Liver (tissue), 3 donors: Measurements from ENCODE around the gene ATIC.

Experiments
- CTCF ChIP-seq: fragments of 150-350 bp; IDR thresholded peaks from 2 replicates; pipeline ENCODE4 v1.5.1; 2017; ENCODE audit warnings: improper control_type of control experiment, low read depth, low read length; ENCODE audit not compliant: missing input control
- GABPA ChIP-seq, 2 donors: IDR thresholded peaks in 1 of 2; conservative IDR thresholded peaks in 1 of 2; 2 replicates each; pipeline ENCODE4 v1.6.1; 2016; ENCODE audit warnings: antibody characterized with exemption in 2 of 2, mild to moderate bottlenecking in 1 of 2, moderate library complexity in 1 of 2
- MAX ChIP-seq: IDR thresholded peaks from 2 replicates; pipeline ENCODE4 v1.6.1; 2016; ENCODE audit warnings: antibody characterized with exemption
- REST ChIP-seq: IDR thresholded peaks from 2 replicates; pipeline ENCODE4 v1.6.1; 2016; ENCODE audit warnings: antibody characterized with exemption, mild to moderate bottlenecking
- TAF1 ChIP-seq: conservative IDR thresholded peaks from 2 replicates; pipeline ENCODE4 v1.6.1; 2016; ENCODE audit warnings: antibody characterized with exemption, mild to moderate bottlenecking
- ZBTB33 ChIP-seq: IDR thresholded peaks from 2 replicates; pipeline ENCODE4 v1.6.1; 2016; ENCODE audit warnings: antibody characterized with exemption
- donor health status: healthy.
- donor health status: healthy.

- TF ChIP-seq CTCF: no peak
- TF ChIP-seq REST: no peak
- no peak for TF ChIP-seq MAX
- no peak for TF ChIP-seq ZBTB33
- no peak for TF ChIP-seq TAF1
- TF ChIP-seq GABPA (IDR thresholded peaks at IDR 0.05 in 1 of 2, conservative IDR thresholded peaks at IDR 0.05 in 1 of 2): no peak
These were observed 23.6 kb upstream of the ATIC start for GRCh38 chr2:215288112-215288815.
